ENCODE measurements around the gene FAM222A.

Gene FAM222A

GRCh38 chr12:109767991-109768900 is 54.6 kb downstream of the FAM222A start:
- Histone ChIP-seq H2AFZ (ENCODE audit: low read length) (no peak overlapping the region), H3K79me2 (ENCODE audit: low read length) (no peaks in the 10 kb centered on the region), H3K36me3 (replicated peaks; ENCODE audit: insufficient read depth, low read length) (no peaks in the 10 kb centered on the region), H3K27me3 (replicated peaks; ENCODE audit: insufficient read depth, low read length) (no peaks in the 10 kb centered on the region), H3K9ac (ENCODE audit: low read length) (no peak overlapping the region), H3K27ac (ENCODE audit: low read length) (no peak overlapping the region), H3K4me2 (ENCODE audit: low read depth, low read length) (no peak overlapping the region), H3K9me3 (replicated peaks; ENCODE audit: insufficient read depth, low read length) (no peaks in the 10 kb centered on the region), H3K4me3 (ENCODE audit: low read length) (no peak overlapping the region), H3K9me2 (replicated peaks; ENCODE audit: insufficient read depth, low read length) (no peaks in the 10 kb centered on the region), H3K4me1 (ENCODE audit: low read length) (no peaks in the 10 kb centered on the region), H4K20me1 (ENCODE audit: insufficient read depth, low read length) (no peaks in the 10 kb centered on the region), H3F3A (ENCODE audit: insufficient read depth, low read length) (no peaks in the 10 kb centered on the region)
- no peak for TF ChIP-seq CTCF (IDR thresholded peaks at IDR 0.05; ENCODE audit: low read length)
- TF ChIP-seq EZH2phosphoT487 (IDR thresholded peaks at IDR 0.05; ENCODE audit: low read length) = no peak
- no peak for DNase-seq

GRCh38 chr12:109768901-109769670 is 55.5 kb downstream of the FAM222A start:
- H3F3A ChIP-seq (ENCODE audit: insufficient read depth, low read length) = no peaks in the 10 kb centered on the region
- no peaks in the 10 kb centered on the region for H3K9me2 ChIP-seq (replicated peaks; ENCODE audit: insufficient read depth, low read length)
- no peaks in the 10 kb centered on the region for H3K9me3 ChIP-seq (replicated peaks; ENCODE audit: insufficient read depth, low read length)
- H3K27me3 ChIP-seq (replicated peaks; ENCODE audit: insufficient read depth, low read length) = no peaks in the 10 kb centered on the region
- no peak for DNase-seq
- H3K9ac ChIP-seq (ENCODE audit: low read length) = no peak overlapping the region
- no peak overlapping the region for H3K4me3 ChIP-seq (ENCODE audit: low read length)
- no peaks in the 10 kb centered on the region for H3K4me1 ChIP-seq (ENCODE audit: low read length)
- no peaks in the 10 kb centered on the region for H3K79me2 ChIP-seq (ENCODE audit: low read length)
- H4K20me1 ChIP-seq (ENCODE audit: insufficient read depth, low read length) = no peaks in the 10 kb centered on the region
- no peak overlapping the region for H2AFZ ChIP-seq (ENCODE audit: low read length)
- TF ChIP-seq EZH2phosphoT487 (IDR thresholded peaks at IDR 0.05; ENCODE audit: low read length) (no peak), CTCF (IDR thresholded peaks at IDR 0.05; ENCODE audit: low read length) (no peak), EZH2 (optimal IDR thresholded peaks at IDR 0.05; ENCODE audit: low read depth, low read length) (no peak)
- H3K4me2 ChIP-seq (ENCODE audit: low read depth, low read length) = no peak overlapping the region
- H3K36me3 ChIP-seq (replicated peaks; ENCODE audit: insufficient read depth, low read length) = no peaks in the 10 kb centered on the region
- H3K27ac ChIP-seq (ENCODE audit: low read length) = no peak overlapping the region

GRCh38 chr12:109770104-109770860 is 56.7 kb downstream of the FAM222A start:
- no peak overlapping the region for H3K27ac ChIP-seq (ENCODE audit: low read length)

More at GRCh38 chr12:109770104-109770860, 56.7 kb downstream of the FAM222A start:
- no peaks in the 10 kb centered on the region for H3K79me2 ChIP-seq (ENCODE audit: low read length)
- no peak overlapping the region for H3K4me2 ChIP-seq (ENCODE audit: low read depth, low read length)
- H3K4me1 ChIP-seq (ENCODE audit: low read length) = no peaks in the 10 kb centered on the region
- no peak overlapping the region for H3K9ac ChIP-seq (ENCODE audit: low read length)
- no peak overlapping the region for H3K4me3 ChIP-seq (ENCODE audit: low read length)
- H3K9me2 ChIP-seq (replicated peaks; ENCODE audit: insufficient read depth, low read length) = no peaks in the 10 kb centered on the region
- H4K20me1 ChIP-seq (ENCODE audit: insufficient read depth, low read length) = no peaks in the 10 kb centered on the region
- TF ChIP-seq CTCF (IDR thresholded peaks at IDR 0.05; ENCODE audit: low read length) = no peak
- no peak for TF ChIP-seq EZH2phosphoT487 (IDR thresholded peaks at IDR 0.05; ENCODE audit: low read length)
- TF ChIP-seq EZH2 (optimal IDR thresholded peaks at IDR 0.05; ENCODE audit: low read depth, low read length) = no peak
- DNase-seq = no peak
- H3K27me3 ChIP-seq (replicated peaks; ENCODE audit: insufficient read depth, low read length) = no peaks in the 10 kb centered on the region
- no peaks in the 10 kb centered on the region for H3K9me3 ChIP-seq (replicated peaks; ENCODE audit: insufficient read depth, low read length)
- no peaks in the 10 kb centered on the region for H3F3A ChIP-seq (ENCODE audit: insufficient read depth, low read length)
- no peaks in the 10 kb centered on the region for H3K36me3 ChIP-seq (replicated peaks; ENCODE audit: insufficient read depth, low read length)
- no peak overlapping the region for H2AFZ ChIP-seq (ENCODE audit: low read length)

All from MM.1S (cell line).